ENCODE measurements around the gene CASKIN2. TPM values are rescaled to one million over a fixed set of nuclear protein-coding genes. Genes with fewer than 3 reads are reported as not detected.
"Not testable (repeated sequence)": the region's sequence is repeated elsewhere in the genome, so short reads cannot be mapped to it uniquely, and the experiment has no call there.

Gene CASKIN2
- total RNA-seq, 2 experiments from 2014 or later: 1.0 TPM; not detected in 1

- Histone ChIP-seq H3K36me3 (ENCODE audit: insufficient read depth, low read length) (peaks cover 41% of the 10 kb centered on the region), H2AFZ (ENCODE audit: low read length) (no peak overlapping the region), H4K20me1 (ENCODE audit: insufficient read depth, low read length) (peaks cover 8% of the 10 kb centered on the region; the same call in 1 of the 2 replicates), H3K9me2 (ENCODE audit: insufficient read depth, low read length) (no peaks in the 10 kb centered on the region), H3K4me2 (ENCODE audit: low read length) (no peak overlapping the region), H3K4me1 (ENCODE audit: insufficient read depth, low read length, poor library complexity, severe bottlenecking) (peaks cover 37% of the 10 kb centered on the region), H3K4me3 (ENCODE audit: low read depth, low read length, poor library complexity, severe bottlenecking) (no peak overlapping the region), H3K27ac (ENCODE audit: low read depth, low read length, poor library complexity, severe bottlenecking) (no peak overlapping the region), H3K79me2 (ENCODE audit: insufficient read depth, low read depth, low read length) (peaks cover 4% of the 10 kb centered on the region; the same call in 1 of the 2 replicates), H3K9me3 (ENCODE audit: low read length) (no peaks in the 10 kb centered on the region)
- no peak for DNase-seq (ENCODE audit: low spot score)
- TF ChIP-seq CTCF (conservative IDR thresholded peaks at IDR 0.05; ENCODE audit: low read length) (no peak), EZH2phosphoT487 (IDR thresholded peaks at IDR 0.05; ENCODE audit: borderline replicate concordance, low read depth, low read length) (no peak)
- ChIA-PET CTCF (ENCODE audit: unreplicated experiment) (no interaction called here), POLR2A (interaction anchor here (0.7 to 1.1 kb wide), 2 partner anchors 13 to 89 kb away, joined by 3 read pairs; no protein-coding TSS in a partner anchor)
- BruUV-seq (replicated peaks): no TSS peak
- intact Hi-C loops (cut with micrococcal nuclease; ENCODE audit: unreplicated experiment): no loop called here
These were observed 6.8 kb upstream of the CASKIN2 start for GRCh38 chr17:75521951-75522727.

GRCh38 chr17:75521290-75521689 is 6.0 kb upstream of the CASKIN2 start:
- peaks cover 6% of the 10 kb centered on the region; the same call in 1 of the 2 replicates for H3K79me2 ChIP-seq (ENCODE audit: insufficient read depth, low read depth, low read length)
- H3K9me2 ChIP-seq (ENCODE audit: insufficient read depth, low read length): no peaks in the 10 kb centered on the region
- ChIA-PET POLR2A (interaction anchor here (0.7 to 1.1 kb wide), 3 partner anchors 14 to 259 kb away, joined by 3 to 5 read pairs (median 3); partner anchors contain the start of gene TMEM94), CTCF (ENCODE audit: unreplicated experiment) (no interaction called here)
- no peak overlapping the region for H3K4me2 ChIP-seq (ENCODE audit: low read length)
- peaks cover 41% of the 10 kb centered on the region for H3K36me3 ChIP-seq (ENCODE audit: insufficient read depth, low read length)
- TF ChIP-seq EZH2phosphoT487 (IDR thresholded peaks at IDR 0.05; ENCODE audit: borderline replicate concordance, low read depth, low read length) (no peak), CTCF (conservative IDR thresholded peaks at IDR 0.05; ENCODE audit: low read length) (no peak)
- no peak overlapping the region for H3K27ac ChIP-seq (ENCODE audit: low read depth, low read length, poor library complexity, severe bottlenecking)
- H4K20me1 ChIP-seq (ENCODE audit: insufficient read depth, low read length): peaks cover 8% of the 10 kb centered on the region; the same call in 1 of the 2 replicates
- no peak overlapping the region for H3K4me3 ChIP-seq (ENCODE audit: low read depth, low read length, poor library complexity, severe bottlenecking)
- H3K9me3 ChIP-seq (ENCODE audit: low read length): no peaks in the 10 kb centered on the region
- H3K4me1 ChIP-seq (ENCODE audit: insufficient read depth, low read length, poor library complexity, severe bottlenecking): peaks cover 35% of the 10 kb centered on the region
- intact Hi-C loops (cut with micrococcal nuclease; ENCODE audit: unreplicated experiment): no loop called here
- H2AFZ ChIP-seq (ENCODE audit: low read length): no peak overlapping the region
- BruUV-seq (replicated peaks): no TSS peak
- DNase-seq (ENCODE audit: low spot score): no peak

GRCh38 chr17:75520413-75520812 is 5.1 kb upstream of the CASKIN2 start:
- H3K9me2 ChIP-seq (ENCODE audit: insufficient read depth, low read length); DNase-seq (ENCODE audit: low spot score); H4K20me1 ChIP-seq (ENCODE audit: insufficient read depth, low read length); H3K9me3 ChIP-seq (ENCODE audit: low read length); H3K4me3 ChIP-seq (ENCODE audit: low read depth, low read length, poor library complexity, severe bottlenecking); BruUV-seq (replicated peaks); intact Hi-C loops (cut with micrococcal nuclease; ENCODE audit: unreplicated experiment); H3K79me2 ChIP-seq (ENCODE audit: insufficient read depth, low read depth, low read length); H3K27ac ChIP-seq (ENCODE audit: low read depth, low read length, poor library complexity, severe bottlenecking); H2AFZ ChIP-seq (ENCODE audit: low read length); H3K4me2 ChIP-seq (ENCODE audit: low read length): not testable (repeated sequence)
- Histone ChIP-seq H3K36me3 (ENCODE audit: insufficient read depth, low read length) (peaks cover 41% of the 10 kb centered on the region), H3K4me1 (ENCODE audit: insufficient read depth, low read length, poor library complexity, severe bottlenecking) (peaks cover 34% of the 10 kb centered on the region)
- CTCF ChIA-PET (ENCODE audit: unreplicated experiment): interaction anchor here (0.6 kb wide), 1 partner anchor 245 kb away, joined by 3 read pairs; no protein-coding TSS in a partner anchor
- POLR2A ChIA-PET: interaction anchor here (0.6 to 1.1 kb wide), 3 partner anchors 140 to 308 kb away, joined by 3 to 7 read pairs (median 3); no protein-coding TSS in a partner anchor

All from OCI-LY7 (cell line).